Cardiac muscle cell (in vitro differentiated cells and primary cell): ENCODE results near the gene KCNAB2. TPM values are rescaled to one million over a fixed set of nuclear protein-coding genes. Genes with fewer than 3 reads are reported as not detected.

Experiments
- DNase-seq, 2 donors: peaks; one replicate each; pipeline versions ENCODE4 v3.0.0 to v3.0.0-alpha.2; 2010 to 2017; ENCODE audit warnings: low read depth in 1 of 2, low spot score in 1 of 2
- H3K27ac ChIP-seq: fragments of 200-600 bp; sonication (generic); 2 replicates; pipeline ENCODE4 v1.5.1; 2016
- H3K27me3 ChIP-seq: fragments of 200-600 bp; sonication (generic); 2 replicates; pipeline ENCODE4 v1.6.0; 2016; ENCODE audit warnings: control low read depth
- H3K36me3 ChIP-seq: fragments of 200-600 bp; sonication (generic); 2 replicates; pipeline ENCODE4 v1.5.1; 2016; ENCODE audit warnings: control low read depth
- H3K4me1 ChIP-seq: fragments of 200-600 bp; sonication (generic); 2 replicates; pipeline ENCODE4 v1.8.1; 2017; ENCODE audit warnings: low read depth, mild to moderate bottlenecking, mixed run types
- H3K4me3 ChIP-seq: fragments of 200-600 bp; sonication (generic); 2 replicates; pipeline ENCODE4 v1.5.1; 2016; ENCODE audit warnings: mild to moderate bottlenecking
- H3K9me3 ChIP-seq: fragments of 200-600 bp; sonication (generic); 2 replicates; pipeline ENCODE4 v1.5.1; 2017; ENCODE audit warnings: low read depth, mild to moderate bottlenecking, control low read depth
- polyA plus RNA-seq: library from polyadenylated mRNA; unstranded; fragments of >200 nt; fragmentation: Nextera tagmentation; extraction: Ambion mirVana; gene quantifications from 2 replicates; pipeline ENCODE4 v1.2.1, GENCODE V29; 2016
- total RNA-seq: library from RNA; depleted of rRNA; stranded (reverse); fragments of >200 nt; gene quantifications from 2 replicates; pipeline ENCODE4 v1.2.3, GENCODE V29; 2016
- TF ChIP-seq, protein P1 (sequence below): IDR thresholded peaks from 2 replicates; pipeline ENCODE4 v1.5.1; 2012; ENCODE audit warnings: low read depth, mild to moderate bottlenecking, low read length

Gene KCNAB2
- total and polyA plus RNA-seq, 2 experiments from 2014 or later, result 5.5 to 10.8 TPM

GRCh38 chr1:6097117-6097595, 51.5 kb downstream of the KCNAB2 start:
- Histone ChIP-seq H3K4me1 (no peaks in the 10 kb centered on the region), H3K36me3 (no peaks in the 10 kb centered on the region), H3K27ac (no peak overlapping the region), H3K4me3 (no peak overlapping the region), H3K9me3 (no peaks in the 10 kb centered on the region), H3K27me3 (no peaks in the 10 kb centered on the region)
- no peak for DNase-seq
- TF ChIP-seq, protein P1, sequence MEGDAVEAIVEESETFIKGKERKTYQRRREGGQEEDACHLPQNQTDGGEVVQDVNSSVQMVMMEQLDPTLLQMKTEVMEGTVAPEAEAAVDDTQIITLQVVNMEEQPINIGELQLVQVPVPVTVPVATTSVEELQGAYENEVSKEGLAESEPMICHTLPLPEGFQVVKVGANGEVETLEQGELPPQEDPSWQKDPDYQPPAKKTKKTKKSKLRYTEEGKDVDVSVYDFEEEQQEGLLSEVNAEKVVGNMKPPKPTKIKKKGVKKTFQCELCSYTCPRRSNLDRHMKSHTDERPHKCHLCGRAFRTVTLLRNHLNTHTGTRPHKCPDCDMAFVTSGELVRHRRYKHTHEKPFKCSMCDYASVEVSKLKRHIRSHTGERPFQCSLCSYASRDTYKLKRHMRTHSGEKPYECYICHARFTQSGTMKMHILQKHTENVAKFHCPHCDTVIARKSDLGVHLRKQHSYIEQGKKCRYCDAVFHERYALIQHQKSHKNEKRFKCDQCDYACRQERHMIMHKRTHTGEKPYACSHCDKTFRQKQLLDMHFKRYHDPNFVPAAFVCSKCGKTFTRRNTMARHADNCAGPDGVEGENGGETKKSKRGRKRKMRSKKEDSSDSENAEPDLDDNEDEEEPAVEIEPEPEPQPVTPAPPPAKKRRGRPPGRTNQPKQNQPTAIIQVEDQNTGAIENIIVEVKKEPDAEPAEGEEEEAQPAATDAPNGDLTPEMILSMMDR, result no peak

- Histone ChIP-seq H3K4me1 (no peaks in the 10 kb centered on the region), H3K27me3 (no peaks in the 10 kb centered on the region), H3K4me3 (no peak overlapping the region), H3K36me3 (no peaks in the 10 kb centered on the region), H3K9me3 (no peaks in the 10 kb centered on the region), H3K27ac (no peak overlapping the region)
- no peak for DNase-seq
- TF ChIP-seq, protein P1, result no peak
Observed at GRCh38 chr1:6097824-6098223, 52.1 kb downstream of the KCNAB2 start.

DNA sequence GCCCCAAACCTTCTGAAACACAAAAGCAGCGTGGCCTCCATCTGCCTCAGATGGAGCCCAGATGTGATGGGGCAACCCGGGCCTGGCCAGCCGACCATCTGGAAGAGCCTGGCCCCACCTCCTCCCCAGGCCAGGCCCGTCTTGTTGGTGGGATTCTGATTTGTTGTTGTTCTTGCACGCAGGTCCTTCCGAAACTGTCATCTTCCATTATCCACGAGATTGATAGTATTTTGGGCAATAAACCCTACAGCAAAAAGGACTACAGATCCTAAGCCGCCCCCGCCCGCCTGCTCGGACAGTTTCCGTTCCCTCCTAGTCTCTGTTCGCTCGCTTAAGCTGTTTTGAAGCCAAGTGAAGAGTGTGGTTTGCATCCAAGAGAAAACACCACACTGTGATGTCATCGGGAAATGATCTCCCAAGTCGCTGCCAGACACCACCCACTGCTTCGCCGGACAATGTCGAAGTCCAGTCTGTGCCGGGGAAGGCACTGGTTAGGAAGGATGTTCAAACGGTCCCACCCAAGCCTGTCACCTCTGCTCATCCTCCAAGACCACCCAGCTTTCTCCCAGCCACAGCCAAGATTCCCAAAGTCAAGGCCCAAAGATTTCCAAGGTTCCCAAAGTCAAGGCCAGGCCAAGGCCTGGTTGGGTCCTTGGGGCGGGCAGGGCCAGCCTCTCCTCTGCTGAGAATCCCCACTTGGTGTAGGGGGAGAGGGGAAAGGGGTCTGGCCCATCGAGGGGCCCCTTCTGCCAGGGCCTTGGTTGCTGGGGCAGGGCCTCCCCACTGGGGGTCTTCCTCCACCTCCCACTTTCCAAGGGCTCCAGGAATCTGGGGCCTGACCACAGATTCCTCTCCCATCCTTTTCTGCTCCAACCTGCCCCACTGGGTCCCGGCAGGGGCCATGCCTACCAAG, 52.9 kb downstream of the KCNAB2 start:
- H3K4me1 ChIP-seq, result no peaks in the 10 kb centered on the region
- no peaks in the 10 kb centered on the region for H3K36me3 ChIP-seq
- no peaks in the 10 kb centered on the region for H3K27me3 ChIP-seq
- no peak overlapping the region for H3K4me3 ChIP-seq
- TF ChIP-seq, protein P1, result no peak
- DNase-seq, result peak in 1 of 2 donors; percentile 92
- H3K9me3 ChIP-seq, result no peaks in the 10 kb centered on the region
- no peak overlapping the region for H3K27ac ChIP-seq

GRCh38 chr1:6099297-6099696, 53.6 kb downstream of the KCNAB2 start:
- no peaks in the 10 kb centered on the region for H3K4me1 ChIP-seq
- H3K27me3 ChIP-seq, result no peaks in the 10 kb centered on the region
- no peak overlapping the region for H3K27ac ChIP-seq
- H3K4me3 ChIP-seq, result no peak overlapping the region
- no peaks in the 10 kb centered on the region for H3K9me3 ChIP-seq
- no peak for DNase-seq
- no peaks in the 10 kb centered on the region for H3K36me3 ChIP-seq
- TF ChIP-seq, protein P1, result no peak

- Histone ChIP-seq H3K9me3 (no peaks in the 10 kb centered on the region), H3K27ac (no peak overlapping the region), H3K4me1 (no peaks in the 10 kb centered on the region), H3K36me3 (no peaks in the 10 kb centered on the region), H3K27me3 (no peaks in the 10 kb centered on the region), H3K4me3 (no peak overlapping the region)
- no peak for DNase-seq
- TF ChIP-seq, protein P1, result no peak
Observed at GRCh38 chr1:6099787-6100765, 54.4 kb downstream of the KCNAB2 start.
